Right lobe of liver (tissue), 4 donors: ENCODE data around the gene EHD4.

Source experiments
- CTCF ChIP-seq, 4 donors: fragments of 200-600 bp in 3 of 4; fragments of 450-650 bp in 1 of 4; IDR thresholded peaks; one replicate each; pipeline versions ENCODE4 v1.5.1 to v1.8.0; 2016 to 2022; ENCODE audit warnings: antibody characterized with exemption in 4 of 4, mild to moderate bottlenecking in 2 of 4
- POLR2A ChIP-seq: fragments of 450-650 bp; IDR thresholded peaks from one replicate; pipeline ENCODE4 v1.6.1; 2017; ENCODE audit warnings: antibody characterized with exemption, mild to moderate bottlenecking
- donor health status: DM: no; HTN: no; CAD: no.
- donor health status: DM: no; HTN: no; CAD: no.
- donor health status: DM: no; HTN: yes; CAD: no.

- no peak for TF ChIP-seq CTCF (IDR thresholded peaks at IDR 0.05)
- TF ChIP-seq POLR2A, result no peak
Measured at GRCh38 chr15:41880156-41880877, 92.0 kb downstream of the EHD4 start.
